ENCODE results near the gene SPAG9. TPM values are rescaled to one million over a fixed set of nuclear protein-coding genes. Genes with fewer than 3 reads are reported as not detected.

SPAG9 gene
- polyA plus RNA-seq, 3 donors = 89.7 to 108 (median 99.1) TPM

GRCh38 chr17:51046046-51046445, 74.6 kb downstream of the SPAG9 start:
- DNase-seq (ENCODE audit: low read depth in 3 of 3, low spot score in 2 of 3) = no peak

DNA sequence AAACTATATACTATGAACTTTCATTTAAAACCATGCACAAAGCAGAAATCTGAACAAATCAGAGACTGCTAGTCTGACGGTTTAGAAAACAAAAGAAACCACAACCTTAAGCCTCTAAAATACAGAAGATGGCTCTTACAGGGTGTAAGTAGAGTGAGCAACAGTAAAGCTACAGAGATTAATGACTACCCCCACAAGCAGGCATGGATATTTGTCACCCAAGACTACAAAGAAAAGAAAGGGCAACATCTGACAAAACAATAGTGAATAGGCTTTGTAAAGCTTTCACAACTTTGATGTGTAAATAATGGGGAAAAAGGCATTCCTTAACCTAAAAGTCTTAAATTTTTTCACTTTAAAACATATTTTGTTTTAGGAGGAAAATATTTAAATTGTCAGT, 75.0 kb downstream of the SPAG9 start:
- no peak for DNase-seq (ENCODE audit: low read depth in 3 of 3, low spot score in 2 of 3)

GRCh38 chr17:51044976-51045375, 75.7 kb downstream of the SPAG9 start:
- DNase-seq (ENCODE audit: low read depth in 3 of 3, low spot score in 2 of 3) = no peak

DNA sequence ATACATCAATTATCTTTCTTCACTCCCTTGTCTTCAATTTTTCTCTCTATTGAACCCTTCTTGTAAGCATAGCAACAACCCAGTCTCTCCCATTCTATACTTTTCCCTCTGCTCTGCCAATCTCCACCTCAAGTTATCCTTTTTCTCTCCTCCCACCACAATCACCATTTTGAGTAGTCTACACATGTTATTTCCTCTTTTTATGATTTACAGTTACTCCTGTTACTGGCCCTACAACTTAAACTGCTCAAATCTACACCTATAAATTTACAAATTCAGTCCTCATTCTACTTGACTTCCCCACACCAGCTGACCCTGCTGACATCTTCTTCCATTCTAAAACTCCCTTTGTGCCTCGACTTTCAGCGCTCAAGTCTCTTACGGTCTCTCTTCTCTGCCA, 84.6 kb downstream of the SPAG9 start:
- DNase-seq (ENCODE audit: low read depth in 3 of 3, low spot score in 2 of 3) = no peak

DNA sequence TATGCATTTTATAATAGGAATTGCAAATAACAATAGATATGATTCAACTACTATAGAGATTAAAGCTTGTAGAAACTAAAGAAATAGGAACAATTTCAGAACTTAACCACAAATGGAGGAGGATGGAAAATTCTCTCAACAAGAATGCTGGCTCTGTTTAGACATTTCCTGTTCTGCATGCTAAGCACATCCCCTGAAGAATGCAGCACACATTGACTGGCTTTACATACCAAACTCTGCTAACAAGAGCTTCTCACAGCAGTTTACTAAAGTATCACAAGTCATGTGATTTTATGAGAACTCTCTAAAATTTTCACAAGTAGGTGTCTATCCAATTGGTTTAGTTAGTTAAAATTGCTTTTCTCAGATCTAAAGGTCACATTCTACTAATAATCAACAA, 85.2 kb downstream of the SPAG9 start:
- no peak for DNase-seq (ENCODE audit: low read depth in 3 of 3, low spot score in 2 of 3)

DNA sequence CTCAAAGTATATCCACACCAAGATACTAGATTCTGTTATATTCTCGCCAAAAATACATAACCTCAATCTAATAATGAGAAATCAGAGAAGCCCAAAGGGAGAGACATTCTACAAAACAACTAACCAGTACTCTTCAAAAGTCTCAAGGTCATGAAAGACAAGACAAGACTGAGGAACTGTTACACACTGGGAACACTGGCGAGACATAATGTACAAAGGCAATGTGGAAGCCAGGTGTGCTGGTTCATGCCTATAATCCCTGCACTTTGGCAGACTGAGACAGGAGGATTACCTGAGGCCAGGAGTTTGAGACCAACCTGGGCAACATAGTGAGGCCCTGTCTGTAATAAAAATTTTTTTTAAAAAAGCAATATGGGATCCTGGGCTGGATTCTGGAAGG, 85.9 kb downstream of the SPAG9 start:
- DNase-seq (ENCODE audit: low read depth in 3 of 3, low spot score in 2 of 3) = no peak

- no peak for DNase-seq (ENCODE audit: low read depth in 3 of 3, low spot score in 2 of 3)
Observed at GRCh38 chr17:51032850-51033249, 87.8 kb downstream of the SPAG9 start.

GRCh38 chr17:51029568-51030463, 90.9 kb downstream of the SPAG9 start:
- no peak for DNase-seq (ENCODE audit: low read depth in 3 of 3, low spot score in 2 of 3)

- DNase-seq (ENCODE audit: low read depth in 3 of 3, low spot score in 2 of 3) = no peak
Observed at GRCh38 chr17:51029142-51029541, 91.5 kb downstream of the SPAG9 start.

DNA sequence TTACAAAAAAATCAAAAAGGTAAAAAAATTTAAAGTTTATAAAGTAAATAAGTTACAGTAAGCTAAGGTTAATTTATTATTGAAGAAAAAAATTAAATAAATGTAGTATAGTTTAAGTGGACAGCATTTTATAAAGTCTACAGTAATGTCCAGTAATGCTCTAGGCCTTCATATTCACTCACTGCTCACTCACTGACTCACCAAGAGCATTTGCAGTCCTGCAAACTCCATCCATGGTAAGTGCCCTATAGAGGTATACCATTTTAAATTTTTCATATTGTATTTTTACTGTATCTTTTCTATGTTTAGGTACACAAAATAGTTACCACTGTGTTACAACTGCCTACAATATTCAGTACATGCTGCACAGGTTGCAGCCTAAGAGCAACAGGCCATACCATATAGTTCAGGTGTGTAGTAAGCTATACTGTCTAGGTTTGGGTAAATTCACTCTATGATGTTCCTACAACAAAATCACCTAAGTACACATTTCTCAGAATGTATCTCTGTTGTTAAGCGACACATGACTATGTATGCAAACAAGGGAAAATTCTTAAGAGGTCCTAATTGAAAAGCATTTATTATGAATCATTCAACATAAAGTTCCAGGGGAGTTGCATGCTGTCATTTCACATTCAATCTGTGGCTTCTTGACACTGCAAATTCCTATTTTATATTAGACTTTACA, 92.3 kb downstream of the SPAG9 start:
- DNase-seq (ENCODE audit: low read depth in 3 of 3, low spot score in 2 of 3) = no peak

- no peak for DNase-seq (ENCODE audit: low read depth in 3 of 3, low spot score in 2 of 3)
Observed at GRCh38 chr17:51018541-51018940, 102.1 kb downstream of the SPAG9 start.

GRCh38 chr17:51017270-51017669, 103.4 kb downstream of the SPAG9 start:
- no peak for DNase-seq (ENCODE audit: low read depth in 3 of 3, low spot score in 2 of 3)

DNA sequence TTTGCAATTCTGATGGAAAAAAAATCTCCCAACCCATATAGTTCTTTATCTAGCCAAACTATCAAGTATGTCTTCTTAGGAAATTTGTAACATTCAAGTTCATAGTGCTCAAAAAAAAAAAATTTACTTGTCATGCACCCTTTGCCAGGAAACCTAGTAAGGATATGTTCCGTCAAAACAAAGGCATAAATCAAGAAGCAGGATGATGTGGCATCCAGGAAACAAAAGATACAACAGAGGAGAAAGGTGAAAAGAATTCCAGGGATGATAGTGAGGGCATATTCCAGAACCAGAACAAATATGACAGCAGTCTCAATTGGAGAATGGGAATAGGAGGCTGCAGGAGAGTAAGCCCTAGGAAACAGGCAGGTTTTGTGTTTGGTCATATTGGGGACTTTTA, 104.6 kb downstream of the SPAG9 start:
- no peak for DNase-seq (ENCODE audit: low read depth in 3 of 3, low spot score in 2 of 3)

- no peak for DNase-seq (ENCODE audit: low read depth in 3 of 3, low spot score in 2 of 3)
Observed at GRCh38 chr17:51015145-51015558, 105.5 kb downstream of the SPAG9 start.

DNA sequence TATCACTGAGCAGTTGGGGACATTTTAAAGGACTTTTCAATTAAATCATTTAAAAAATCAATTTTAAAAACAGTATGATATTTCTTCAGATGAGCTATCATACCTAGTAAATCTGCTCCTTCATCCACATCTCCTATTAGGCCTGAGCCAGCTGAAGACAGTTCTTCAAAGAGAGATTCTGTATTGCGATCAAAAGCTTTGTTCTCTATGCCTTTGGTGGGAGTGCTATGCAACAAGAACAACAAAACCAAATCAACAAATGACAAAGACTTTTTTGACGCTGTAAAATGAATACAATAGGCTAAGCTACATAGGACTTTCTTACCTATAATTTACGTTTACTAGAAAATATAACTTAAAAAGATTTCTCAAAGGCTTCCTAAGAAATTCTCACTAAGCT, 106.5 kb downstream of the SPAG9 start:
- DNase-seq (ENCODE audit: low read depth in 3 of 3, low spot score in 2 of 3) = no peak

DNA sequence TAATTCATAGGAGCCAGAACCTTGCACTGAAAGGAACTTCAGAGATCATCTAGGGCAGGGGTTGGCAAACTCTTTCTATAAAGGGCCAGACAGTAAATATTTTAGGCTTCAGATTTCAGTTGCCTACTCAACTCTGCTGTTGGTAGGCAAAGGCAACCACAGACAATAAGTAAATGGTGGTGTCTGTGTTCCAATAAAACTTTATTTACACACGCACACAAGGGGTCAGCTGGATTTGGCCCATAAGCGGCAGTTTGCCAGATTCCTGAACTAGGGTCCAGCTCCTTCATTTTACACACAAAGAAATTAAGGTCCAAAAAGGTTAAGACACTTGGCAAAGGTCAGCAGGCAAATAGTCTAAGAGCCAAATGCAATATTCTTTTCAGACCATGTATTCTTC, 107.3 kb downstream of the SPAG9 start:
- no peak for DNase-seq (ENCODE audit: low read depth in 3 of 3, low spot score in 2 of 3)

- DNase-seq (ENCODE audit: low read depth in 3 of 3, low spot score in 2 of 3) = no peak
Observed at GRCh38 chr17:51012538-51012937, 108.1 kb downstream of the SPAG9 start.

GRCh38 chr17:51010173-51010675, 110.4 kb downstream of the SPAG9 start:
- DNase-seq (ENCODE audit: low read depth in 3 of 3, low spot score in 2 of 3) = no peak

DNA sequence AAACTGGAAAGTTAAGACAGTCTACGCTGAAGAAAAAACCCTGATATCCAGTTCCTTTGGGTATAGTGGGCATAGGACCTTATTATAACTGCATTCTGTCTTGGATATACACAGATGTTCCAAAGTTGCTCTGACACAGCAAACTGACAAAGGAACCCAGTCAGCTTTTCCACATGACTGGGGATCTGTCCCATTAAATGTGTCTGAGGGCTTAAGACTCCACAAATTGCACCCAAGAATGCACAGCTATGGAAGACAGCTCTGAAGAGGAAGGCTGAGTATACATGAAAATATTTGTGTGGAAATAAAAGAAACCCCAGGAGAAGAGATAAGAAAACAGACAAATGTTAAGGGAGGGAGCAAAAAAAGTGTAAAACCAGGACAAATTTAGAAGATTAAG, 114.1 kb downstream of the SPAG9 start:
- DNase-seq (ENCODE audit: low read depth in 3 of 3, low spot score in 2 of 3) = no peak

DNA sequence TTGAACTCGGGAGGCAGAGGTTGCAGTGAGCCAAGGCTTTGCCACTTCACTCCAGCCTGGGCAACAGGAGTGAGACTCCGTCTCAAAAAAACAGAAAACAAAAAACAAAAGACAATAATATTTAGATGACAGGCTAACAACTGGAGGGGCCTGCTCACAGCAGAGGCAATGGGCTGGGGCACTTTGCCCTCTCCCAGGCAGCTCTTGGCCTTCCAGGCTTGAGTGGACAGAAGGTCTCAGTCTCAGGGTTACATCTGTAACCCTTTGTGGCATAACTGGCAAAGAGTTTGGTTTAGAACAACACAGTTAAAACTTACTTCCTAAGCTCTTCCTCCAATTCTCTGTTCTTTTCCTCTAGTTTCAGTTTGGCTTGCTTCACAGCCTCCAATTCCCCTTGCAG, 114.9 kb downstream of the SPAG9 start:
- no peak for DNase-seq (ENCODE audit: low read depth in 3 of 3, low spot score in 2 of 3)

GRCh38 chr17:51004249-51004648, 116.4 kb downstream of the SPAG9 start:
- no peak for DNase-seq (ENCODE audit: low read depth in 3 of 3, low spot score in 2 of 3)

Data from right renal cortex interstitium (tissue), 3 donors.